DMS53 treated with DMSO at 0.1 percent for 48 hours (cell line): ENCODE data around the gene POU2F1.
"Not testable (repeated sequence)": the region's sequence is repeated elsewhere in the genome, so short reads cannot be mapped to it uniquely, and the experiment has no call there.

Experiments used
- DNase-seq: peaks from one replicate; lab custom pipeline; 2025; ENCODE audit not compliant: unreplicated experiment; lab: John Stamatoyannopoulos, UW

Gene POU2F1

DNA sequence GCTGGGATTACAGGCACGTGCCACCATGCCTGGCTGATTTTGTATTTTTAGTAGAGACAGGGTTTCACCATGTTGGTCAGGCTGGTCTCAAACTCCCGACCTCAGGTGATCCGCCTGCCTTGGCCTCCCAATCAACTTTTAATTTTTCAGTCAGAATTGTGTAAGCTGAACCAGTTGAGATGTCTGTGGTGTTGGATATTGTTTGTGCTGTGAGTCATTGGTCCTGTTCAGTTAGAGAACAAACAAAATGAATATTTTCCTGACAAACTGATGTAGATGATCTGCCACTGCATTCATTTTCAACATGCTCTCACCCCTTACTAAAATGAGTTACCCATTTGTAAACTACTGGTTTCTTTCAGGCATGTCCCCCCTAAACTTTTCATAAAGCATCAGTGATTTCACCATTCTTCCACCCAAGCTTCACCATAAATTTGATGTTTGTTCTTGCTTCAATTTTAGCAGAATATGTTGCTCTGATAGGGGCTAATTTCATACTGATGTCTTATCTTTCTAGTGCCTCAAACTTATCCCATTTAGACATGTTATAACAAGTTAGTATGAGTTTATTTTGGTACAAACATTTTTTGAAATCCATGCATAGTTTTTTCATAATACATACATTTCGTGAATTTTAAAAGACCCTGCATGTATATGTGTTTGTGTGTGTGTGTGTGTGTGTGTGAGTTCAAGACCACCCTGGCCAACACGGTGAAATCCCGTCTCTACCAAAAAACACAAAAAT, 15.2 kb upstream of the POU2F1 start:
- DNase-seq = not testable (repeated sequence)

DNA sequence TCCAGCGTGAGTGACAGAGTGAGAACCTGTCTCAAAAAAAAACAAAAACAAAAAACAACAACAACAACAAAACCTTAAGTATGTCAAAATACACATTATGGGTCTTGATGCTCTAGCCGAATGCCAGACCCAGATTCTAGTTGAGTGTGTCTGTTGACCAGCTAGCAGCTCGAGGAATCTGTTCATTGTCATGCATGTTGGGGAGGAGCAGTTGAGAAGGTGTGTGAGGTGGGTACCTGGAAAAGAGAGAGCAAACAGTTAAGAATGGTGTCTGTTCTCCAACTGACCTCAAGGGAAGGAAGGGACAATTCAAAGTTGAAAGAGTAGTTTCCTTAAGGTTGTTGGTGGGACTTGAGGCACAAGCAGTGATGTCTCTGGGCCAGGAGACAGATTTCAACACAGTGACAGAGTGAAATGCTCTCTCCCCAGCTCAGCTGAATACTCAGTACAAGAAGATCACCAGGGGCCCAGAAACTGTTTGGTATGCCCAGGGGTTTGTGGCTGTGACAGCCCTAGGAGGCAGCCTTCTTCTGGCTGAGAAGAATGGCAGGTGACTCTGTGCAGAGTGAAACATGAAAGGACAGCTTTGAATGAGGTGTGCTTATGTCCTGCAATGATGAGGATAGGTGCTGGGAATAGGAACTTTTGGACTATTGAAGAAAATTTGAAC, 14.4 kb upstream of the POU2F1 start:
- DNase-seq = no peak

DNA sequence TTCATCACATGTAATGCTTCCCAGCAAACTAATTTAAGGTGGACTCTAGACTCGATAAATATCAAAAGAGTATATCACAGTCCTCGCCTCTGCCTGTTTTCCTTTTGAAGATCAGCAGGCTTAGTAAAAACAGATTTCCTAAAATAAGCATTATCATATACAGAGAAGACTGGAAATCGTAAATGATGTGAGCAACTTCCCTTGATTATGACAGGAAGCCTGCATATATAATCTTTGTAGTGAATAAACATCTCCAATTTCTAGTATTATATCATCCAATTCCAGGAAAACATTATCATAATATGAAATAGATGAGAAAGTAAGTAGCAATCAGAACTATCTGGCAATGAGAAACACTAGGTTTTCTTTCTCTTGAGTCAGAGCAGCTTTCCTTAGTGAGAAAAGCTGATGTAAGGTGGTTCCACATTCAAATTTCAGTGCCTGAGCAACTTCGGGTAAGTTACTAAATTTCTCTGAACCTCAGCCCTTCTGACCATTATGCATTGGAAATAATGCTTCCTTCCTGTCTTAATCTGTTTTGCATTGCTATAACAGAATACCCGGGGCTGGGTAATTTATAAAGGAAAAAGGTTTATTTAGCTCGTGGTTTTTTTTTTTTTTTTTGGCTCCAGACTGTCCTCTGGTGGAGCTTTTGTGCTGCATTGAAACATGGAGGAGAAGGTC, 12.6 kb upstream of the POU2F1 start:
- no peak for DNase-seq

DNA sequence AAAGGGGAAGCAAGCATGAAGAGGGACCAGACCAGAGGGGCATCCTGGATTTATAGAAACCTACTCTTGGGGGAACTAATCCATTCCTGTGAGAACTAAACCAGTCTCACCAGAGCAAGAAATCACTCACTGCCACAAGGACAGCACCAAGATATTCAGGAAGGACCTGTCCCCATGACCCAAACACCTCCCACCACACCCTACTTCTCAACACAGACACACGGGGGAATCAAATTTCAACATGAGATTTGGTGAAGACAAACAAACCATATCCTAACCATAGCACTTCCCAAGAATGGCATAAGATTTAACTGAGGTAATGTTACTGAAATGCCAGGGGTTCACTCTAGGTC, 12.1 kb upstream of the POU2F1 start:
- no peak for DNase-seq

DNA sequence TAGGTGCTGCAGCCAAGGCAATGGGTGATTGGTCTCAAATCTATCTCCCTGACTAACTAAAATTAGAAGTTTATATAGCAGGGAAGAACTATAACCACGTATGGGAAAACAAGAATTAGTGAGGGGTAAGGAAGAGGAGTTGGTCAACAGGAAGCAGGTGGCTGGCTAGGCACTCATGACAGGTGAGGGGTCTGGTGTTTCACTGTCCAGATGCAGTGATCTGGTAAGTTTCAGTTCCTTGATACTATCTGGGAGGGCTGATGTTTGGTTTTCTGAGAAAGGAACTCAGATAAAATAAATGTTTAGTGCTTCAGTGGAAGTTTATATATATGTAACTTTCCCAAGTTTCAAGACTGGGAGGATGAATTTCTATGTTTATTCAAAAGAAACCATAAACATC, 11.6 kb upstream of the POU2F1 start:
- no peak for DNase-seq

DNA sequence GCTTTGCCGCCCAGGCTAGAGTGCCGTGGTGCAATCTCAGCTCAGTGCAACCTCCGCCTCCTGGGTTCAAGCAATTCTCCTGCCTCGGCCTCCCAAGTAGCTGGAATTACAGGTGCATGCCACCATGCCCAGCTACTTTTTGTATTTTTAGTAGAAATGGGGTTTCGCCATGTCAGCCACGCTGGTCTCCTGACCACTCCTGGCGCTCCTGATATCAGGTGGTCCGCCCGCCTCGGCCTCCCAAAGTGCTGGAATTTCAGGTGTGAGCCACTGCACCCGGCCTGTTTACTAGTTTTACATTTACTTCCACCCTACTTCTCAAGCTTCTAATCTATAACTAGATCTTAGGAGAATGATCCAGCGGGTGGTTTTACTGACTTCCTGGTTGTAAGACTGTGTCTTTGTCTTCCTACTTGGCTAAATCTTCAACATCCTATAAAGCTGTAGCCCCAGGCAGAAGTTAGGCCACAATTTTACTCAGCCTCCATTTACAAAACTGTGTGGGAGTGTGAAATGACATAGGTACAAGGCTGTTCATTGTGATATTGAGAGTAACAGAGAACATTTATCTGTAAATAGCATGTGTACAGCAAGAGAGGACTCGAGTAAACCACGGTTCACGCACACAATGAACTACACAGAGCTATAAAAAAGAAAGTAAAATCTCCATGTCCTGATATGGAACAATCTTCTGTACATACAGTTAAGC, 9.6 kb upstream of the POU2F1 start:
- no peak for DNase-seq

DNA sequence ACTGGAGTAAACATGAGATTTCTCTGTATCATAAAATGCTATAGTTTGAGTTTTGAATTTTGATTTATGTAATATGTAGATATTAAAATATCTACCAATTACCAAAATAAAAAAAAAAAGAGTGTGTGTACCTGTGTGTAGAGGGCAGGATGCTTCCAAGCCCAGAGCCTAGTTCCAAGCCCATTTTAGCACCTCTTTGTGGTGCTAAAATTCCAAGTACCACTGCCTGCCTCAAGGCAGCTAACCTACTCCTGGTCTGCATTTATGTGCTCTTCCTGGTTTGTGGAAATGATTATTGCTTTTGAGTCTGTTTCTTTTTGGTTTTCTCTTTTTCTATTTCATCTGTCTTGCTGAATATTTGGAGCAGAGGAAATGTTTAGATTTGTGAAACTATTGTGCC, 8.7 kb upstream of the POU2F1 start:
- DNase-seq = no peak

DNA sequence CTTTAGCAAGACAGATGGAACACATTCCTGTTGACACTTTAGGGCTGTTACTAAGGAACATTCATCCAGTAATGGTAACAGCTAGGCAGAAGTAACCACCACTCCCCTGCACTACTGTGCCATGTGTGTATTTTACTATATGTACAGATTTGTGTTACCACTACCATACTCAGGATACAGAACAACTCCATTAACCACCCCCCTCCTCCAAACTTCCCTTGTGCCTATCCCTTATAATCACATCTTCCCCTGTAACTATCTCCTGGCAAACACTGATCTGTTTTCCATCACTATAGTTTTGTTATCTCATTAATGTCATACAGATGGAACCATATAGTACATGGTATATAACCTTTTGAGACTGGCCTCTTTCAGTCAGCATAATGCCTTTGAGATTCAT, 3.9 kb upstream of the POU2F1 start:
- DNase-seq = no peak

DNA sequence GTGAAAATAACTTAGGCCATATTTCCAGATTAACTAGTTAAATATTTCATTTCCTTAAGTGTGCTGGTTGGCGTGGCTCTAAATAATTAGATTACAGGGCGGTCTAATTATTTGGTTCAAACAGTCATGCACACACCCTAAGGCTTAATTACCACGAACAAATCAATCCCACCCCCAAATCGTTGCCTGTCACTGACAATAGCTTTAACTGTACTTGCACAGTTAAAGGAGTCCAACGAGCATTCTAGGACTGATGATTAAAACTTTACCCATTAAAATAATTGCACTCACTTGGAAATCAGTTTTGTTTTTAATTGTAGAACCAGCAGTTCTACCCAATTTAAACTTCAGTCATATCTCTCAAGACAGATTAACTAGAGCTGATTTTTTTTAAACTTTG, 1.5 kb upstream of the POU2F1 start:
- DNase-seq = no peak

DNA sequence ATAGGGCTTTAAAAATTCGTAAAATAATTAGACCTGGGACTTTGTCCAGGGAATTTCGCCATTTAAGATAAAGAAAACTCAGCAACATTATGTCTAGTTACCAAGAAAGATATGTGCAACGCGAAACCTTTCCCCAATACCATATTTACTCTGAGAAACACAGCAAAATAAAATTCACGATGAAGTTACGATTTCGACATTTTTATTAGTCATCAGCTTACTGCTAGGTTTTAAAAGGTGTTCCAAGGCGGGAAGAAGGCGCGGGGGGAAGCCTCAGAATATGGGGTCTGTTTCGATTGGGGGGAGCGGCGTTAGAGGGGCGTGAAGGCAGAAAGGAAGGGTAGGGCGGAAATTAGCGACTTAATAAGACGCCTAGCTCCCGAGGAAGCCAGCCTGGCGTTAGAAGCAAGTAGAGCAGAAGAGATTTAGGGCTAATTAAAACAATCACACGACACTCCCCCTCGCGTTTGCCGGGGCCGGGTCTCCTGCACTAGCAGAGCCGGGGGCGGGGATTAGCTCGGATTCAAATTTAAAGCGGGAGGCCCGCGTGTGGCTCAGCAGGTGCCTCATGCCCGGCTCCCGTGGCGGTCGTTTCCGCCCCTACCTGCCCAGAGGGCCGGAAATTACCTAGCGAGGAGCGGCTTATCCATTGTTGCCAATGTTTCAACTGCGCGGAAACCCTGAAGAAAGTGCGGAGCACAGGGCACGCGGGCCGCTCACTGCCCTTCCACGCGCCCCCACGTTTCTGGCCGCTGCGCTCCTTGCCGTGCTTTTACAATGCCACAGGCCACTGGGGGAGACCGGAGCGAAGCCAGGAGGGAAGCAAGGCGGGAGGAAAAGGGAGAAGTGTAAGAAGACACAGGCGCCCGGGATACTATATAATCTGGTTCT, 795 bp upstream of the POU2F1 start:
- DNase-seq = peak; percentile 91

DNA sequence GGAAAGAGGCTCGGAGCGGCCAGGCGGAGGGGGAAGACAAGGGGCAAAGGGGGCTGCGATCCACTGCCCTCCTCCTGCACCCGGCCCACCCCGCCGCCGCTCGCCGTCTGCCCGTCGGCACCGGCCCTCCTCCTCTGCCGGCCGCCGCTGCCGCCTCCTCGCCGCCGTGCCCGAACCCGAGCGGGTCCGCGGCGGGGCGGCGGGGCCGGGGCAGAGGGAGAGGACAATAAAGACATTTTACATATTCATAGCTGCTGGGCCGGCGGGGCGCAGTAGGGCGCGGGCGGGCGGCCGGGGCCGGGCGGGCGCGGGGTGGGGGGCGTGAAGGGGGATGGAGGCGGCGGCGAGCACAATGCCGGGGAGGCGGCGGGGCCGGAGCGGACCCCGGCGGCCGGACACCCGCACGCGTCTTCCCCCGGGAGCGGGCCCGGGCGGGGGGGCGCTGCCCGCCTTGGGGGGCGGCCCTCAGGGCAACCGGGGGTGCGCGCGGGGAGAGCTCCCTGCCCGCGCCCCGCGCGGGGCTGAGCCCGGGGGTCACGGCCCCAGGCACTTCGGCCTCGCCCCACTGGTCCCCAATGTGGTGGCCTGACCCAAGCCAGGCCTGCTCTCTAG, 546 bp downstream of the POU2F1 start:
- no peak for DNase-seq

DNA sequence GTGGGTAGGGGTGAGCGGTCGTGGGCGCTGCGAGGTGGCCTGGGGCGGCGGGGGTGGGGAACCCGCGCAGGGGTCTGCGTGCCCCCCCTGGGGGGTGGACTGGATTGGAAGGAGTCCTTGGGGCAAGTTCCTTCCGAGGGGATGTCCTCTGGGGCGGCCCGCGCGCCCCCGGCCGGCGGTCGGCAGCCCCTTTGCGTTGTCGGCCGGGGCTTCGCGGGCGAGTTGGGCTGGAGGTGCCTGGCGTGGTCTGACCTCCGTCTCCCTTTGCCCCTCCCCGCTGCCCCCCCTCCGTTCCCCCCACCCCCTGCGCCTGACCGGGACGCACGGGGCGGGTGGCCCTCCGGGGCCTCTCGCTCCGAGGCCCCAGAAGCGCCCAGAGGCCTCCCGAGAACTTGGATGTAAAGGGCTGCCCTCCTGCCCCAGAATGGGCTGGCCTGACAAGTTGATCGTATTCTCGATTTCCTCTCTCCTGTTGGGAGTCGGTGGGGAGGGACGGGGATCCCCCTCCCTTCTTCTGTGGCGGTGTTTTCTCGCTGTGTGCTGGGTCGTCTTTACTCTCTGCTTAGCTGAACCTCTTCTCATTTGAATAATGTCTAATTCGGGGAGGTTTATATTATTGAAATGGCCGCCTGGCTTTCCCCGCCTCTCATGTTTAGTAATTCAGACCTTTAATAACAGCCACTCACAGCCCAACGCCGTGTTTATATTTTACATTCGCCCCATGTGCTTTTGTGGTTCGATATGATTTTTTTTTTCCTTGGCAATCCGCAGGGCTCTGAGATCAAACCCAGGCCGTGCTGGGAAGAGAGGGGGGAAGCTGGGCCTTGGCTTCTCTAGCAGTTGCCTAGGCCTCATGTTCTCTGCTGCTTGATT, 1.3 kb downstream of the POU2F1 start:
- DNase-seq = peak; percentile 68

DNA sequence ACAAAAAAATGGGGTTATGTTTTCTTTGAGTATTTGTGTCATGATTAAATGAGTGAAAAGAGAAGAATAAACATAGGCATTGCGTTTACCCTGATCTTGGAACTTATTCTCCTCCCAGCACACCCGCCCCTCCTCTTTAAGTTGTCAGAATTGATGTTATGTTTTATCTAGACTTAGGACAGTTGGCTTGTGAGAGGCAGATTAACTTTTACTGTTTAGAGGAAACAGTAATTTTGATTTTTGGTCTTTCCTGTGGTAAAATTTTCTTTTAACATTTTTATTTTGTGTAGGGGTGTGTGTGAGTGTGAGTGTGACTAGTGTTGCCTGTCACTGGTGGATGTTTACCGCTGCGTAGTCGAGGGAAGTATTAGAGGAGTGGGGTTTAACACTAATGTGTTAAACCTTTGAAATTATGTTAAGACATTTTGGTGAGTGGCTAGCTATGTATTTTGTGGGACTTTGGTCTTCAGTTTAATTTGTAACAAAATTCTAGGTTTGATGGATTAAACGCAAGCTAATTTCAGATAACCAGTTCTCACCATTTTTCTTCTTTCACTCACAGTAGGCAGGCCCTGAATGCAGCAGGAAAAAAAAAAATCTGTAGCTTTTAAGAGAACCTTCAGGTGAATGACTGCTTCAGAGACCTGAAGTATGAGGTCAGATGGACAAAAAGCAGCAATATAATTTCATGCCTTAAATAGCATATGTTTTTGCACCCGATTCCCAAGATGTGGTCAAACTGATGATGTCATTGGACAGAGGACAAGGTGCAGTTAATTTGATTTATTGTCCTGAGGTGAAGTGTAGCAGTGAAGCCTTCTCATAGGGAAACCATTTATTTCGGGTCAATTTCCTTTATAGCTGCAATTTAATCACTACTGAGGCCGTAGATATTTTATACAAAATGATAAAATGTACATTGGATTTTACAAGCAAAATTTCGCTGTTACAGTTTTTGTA, 2.7 kb downstream of the POU2F1 start:
- DNase-seq = no peak

DNA sequence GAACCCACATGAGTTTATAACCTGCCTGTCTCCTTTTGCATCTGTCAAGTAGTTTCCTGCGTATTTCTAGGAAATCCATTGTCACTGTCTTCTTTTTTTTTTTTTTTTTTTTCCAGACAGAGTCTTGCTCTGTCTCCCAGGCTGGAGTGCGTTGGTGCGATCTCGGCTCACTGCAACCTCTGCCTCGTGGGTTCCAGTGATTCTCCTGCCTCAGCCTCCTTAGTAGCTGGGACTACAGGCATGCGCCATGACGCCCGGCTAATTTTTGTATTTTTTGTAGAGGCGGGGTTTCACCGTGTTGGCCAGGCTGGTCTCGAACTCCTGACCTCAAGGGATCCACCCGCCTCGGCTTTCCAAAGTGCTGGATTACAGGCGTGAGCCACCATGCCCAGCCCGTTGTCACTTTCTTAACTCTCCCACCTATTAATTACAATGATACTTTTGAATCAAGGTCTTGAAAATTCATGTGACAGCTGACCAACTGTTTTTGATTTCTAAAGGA, 4.1 kb downstream of the POU2F1 start:
- DNase-seq = not testable (repeated sequence)

DNA sequence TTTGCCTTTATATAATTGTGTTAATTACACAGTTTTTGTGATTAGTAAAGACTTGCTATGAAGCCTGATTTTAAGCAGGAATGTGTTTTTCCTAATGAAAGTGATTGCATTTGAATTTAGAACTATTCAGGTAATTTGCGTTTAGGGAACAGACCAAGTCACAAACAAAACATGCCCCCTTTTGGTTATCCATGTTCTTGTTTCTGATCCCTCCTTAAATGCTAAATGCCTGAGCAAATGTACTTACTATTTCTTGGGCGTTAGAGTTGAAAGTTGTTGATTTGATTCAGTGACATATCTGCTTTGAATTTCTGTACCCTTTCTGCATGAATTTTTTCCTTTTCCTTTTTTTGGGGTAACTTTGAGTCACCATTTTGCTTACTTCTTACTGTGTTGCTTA, 5.2 kb downstream of the POU2F1 start:
- no peak for DNase-seq

DNA sequence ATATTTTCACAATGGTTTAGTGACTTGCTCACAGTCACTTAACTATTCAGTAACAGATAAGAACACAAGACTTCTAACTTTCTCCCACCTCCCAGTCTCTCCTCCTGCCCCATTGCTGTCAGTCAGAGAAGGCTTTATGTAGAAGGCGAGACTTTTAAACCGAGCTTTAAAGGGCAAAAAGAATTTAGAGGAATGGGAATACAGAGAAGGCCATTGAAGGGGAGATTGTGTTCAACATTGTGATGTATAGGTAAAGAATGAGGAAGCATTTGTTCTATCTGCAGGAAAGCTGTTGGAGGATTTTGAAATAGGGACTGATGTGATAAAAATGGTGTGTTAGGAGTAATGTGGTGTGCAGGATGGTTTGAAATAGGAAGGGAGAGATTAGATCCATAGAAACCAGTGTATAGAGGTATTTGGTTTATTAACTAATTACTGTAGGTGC, 7.3 kb downstream of the POU2F1 start:
- no peak for DNase-seq

DNA sequence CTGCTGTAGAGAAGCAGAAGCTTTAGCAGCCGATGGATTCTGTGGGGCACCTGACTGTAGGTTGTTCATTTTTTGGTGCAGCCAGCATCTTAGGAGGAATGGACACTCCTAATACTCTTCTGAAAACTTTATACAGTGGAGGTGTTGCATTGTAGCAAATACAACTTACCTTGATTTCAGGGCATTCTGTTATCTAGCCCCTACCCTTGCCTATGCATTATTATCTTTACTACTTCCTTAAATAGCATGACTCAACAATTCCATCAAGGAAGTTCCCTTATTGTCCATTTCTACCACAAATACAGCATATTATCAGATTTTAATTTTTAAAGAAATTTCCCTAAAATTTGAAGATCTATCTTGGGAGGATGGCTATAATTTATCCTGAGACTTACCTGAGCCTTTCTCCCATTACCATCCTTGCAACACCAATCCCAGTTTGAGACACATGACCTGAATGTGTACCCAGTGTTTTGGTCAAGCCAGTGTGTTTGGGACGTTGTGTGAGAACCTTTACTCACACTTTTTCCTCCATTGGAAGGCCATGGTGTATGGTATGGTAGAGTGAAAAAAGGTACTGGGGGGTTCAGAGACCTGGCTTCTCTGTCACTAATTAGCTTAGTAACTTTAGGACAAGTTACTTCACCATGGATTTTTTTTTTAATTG, 9.2 kb downstream of the POU2F1 start:
- peak; percentile 13 for DNase-seq
